GM18517 (cell line): ENCODE results near the gene C11orf58.

Source experiments
- ATAC-seq: cut with Tn5 transposase; IDR thresholded peaks from one replicate; pipeline ENCODE4 v1.9.1; 2021; ENCODE audit warnings: mild to moderate bottlenecking, moderate library complexity; ENCODE audit not compliant: unreplicated experiment

The C11orf58 gene

GRCh38 chr11:16738193-16738946 is at the start of gene C11orf58:
Gene C11orf58, plus strand, starts transcription at chr11:16738647. Its CDS starts 132 bp downstream, at chr11:16738779.
- peak; percentile 98 for ATAC-seq

DNA sequence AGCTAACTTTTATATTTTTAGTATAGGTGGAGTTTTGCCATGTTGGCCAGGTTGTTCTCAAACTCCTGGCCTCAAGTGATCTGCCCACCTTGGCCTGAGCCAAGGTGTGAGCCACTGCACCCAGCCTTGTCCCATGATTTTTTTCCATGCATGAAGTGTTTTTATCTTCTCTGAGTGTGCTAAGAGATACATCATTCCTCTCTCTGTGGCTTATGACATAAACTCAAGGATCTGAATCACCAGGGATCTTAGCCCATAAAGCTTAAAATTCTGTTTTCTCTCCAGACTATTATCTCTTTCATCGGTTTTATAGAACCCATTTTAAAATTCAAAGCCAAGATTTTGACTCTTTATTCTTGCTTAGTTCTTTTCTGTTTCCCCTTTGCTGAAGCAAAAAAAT is 48.4 kb upstream of the C11orf58 start:
- ATAC-seq: no peak

DNA sequence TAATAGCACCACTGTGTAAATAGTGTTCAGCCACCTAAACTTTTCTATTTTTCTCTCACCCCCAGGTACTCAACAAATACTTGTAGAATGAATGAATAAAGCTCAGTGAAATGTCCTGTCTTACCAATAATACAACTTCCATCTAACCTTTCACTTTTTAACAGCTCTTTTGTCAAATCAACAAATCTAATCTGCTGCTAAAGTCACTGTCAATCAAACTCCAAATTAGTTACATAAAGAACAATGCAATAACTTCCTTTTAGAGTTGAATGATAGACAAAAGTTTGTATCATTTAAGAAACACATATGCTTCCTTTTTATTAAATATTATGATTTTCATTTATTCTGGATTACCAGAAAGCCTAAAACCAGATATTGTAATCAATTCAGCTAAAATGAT is 34.7 kb upstream of the C11orf58 start:
- no peak for ATAC-seq

DNA sequence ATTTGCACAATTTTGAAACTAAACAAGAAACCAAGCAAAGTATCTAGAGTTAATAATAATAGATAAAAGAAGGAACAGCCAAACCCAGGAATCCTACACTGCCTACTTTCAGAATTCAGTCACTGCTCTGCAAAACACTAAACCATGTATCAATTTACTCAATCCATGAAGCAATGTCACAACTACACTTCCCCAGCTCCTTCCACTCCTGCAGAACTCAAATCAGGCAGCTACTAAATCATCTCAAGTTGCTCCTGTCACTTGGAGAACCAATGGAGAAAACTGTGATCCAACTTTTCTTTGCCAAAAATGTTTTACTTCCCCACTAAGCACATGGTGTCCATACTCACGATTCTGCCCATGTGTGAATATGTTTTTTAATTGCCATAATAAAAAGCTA is 24.9 kb upstream of the C11orf58 start:
- no peak for ATAC-seq

GRCh38 chr11:16722581-16723344 is 15.7 kb upstream of the C11orf58 start:
- no peak for ATAC-seq

DNA sequence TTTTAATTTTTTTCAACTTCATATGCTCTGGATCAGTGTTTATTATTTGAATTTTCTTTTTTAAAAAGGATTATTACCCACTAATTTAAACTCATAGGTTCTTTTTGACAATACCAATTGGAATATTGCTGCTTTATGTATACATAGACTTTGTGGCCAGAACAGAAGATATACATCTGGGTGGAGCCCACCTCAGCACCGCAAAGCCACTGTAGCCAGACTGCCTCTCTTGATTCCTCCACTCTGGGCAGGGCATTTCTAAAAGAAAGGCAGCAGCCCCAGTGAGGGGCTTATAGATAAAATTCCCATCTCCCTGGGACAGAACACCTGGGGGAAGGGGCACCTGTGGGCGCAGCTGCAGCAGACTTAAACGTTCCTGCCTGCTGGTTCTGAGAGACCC is 10.6 kb upstream of the C11orf58 start:
- ATAC-seq: no peak

DNA sequence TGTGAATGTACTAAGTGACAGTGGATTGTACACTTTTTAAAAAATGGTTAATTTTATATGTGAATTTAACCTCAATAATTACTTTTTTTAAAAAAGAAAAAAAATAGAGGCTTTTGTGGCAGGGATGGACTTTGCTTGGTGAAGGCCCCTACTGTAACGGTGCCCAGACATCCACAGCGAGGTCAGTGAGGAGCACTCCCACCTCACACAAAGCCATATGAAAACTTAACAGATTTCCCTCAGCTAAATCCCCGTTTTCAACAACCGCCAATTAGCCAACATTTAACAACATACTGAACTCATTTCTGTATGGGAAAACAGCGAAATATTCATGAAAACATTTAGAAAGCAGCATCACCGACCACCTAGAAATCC is 642 bp upstream of the C11orf58 start:
- peak; percentile 8 for ATAC-seq

DNA sequence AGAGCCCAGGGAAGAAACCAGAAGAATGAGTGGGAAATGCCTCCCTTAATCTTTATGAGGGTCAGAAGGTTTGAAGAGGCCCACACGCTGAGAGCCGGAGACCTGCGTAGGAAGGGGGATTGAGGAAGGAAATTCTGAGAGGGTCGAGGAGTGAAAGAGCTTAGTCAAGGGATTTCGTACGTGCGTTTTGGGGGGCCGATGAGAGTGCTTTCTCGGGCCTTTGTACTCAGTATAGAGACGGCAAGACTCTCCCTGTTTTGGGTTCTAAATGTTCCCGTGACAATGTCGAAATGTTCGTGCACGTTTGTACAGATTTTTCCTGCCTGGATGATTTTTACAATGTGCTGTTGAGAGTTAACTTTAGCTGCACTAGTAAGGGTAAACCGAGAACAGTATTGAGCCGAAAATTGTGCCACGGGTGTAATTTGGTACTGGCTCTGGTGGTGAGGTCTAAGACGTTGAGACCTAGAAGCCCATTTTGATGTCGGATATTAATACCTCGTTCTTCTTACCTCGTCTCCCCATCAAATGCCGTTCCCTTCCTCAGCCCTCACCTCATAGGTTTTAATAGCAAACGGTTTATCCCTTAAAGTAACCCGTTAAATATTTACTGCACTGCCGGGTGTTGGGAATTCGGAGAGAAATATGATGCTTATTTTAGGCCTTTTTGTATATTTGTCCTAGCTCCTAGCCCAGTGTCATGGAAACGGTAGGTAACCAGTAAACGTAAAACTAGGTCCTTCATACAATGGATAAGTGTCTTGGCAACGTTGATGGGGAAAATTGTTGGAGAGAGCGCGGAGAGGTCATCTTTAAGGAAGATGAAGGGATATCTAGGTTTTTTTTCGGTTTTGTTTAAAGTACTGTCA is 734 bp downstream of the C11orf58 start:
- peak; percentile 1 for ATAC-seq

- no peak for ATAC-seq
Observed at GRCh38 chr11:16741473-16741872, 3.0 kb downstream of the C11orf58 start.

DNA sequence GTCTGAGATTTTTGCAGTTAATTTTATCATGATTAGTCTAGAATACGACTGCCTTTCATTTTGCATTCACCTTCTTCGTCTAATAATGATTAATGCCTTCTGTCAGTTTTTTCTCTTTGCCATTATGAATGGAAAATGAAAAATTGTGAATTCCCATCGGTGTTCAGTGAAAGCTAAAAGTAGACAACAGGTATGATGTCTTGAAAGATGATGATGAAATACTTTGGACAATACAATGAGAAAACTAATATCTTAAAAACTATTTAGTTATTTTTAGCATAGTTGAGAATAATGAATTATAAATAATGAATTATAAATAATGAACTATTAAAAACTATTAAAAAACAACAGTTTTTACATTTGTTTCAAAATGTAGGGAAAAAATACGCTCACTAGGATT is 5.0 kb downstream of the C11orf58 start:
- ATAC-seq: no peak

GRCh38 chr11:16744128-16744725 is 5.8 kb downstream of the C11orf58 start:
- ATAC-seq: no peak

GRCh38 chr11:16745950-16746605 is 7.6 kb downstream of the C11orf58 start:
- no peak for ATAC-seq

GRCh38 chr11:16749092-16749491 is 10.6 kb downstream of the C11orf58 start:
- ATAC-seq: no peak

DNA sequence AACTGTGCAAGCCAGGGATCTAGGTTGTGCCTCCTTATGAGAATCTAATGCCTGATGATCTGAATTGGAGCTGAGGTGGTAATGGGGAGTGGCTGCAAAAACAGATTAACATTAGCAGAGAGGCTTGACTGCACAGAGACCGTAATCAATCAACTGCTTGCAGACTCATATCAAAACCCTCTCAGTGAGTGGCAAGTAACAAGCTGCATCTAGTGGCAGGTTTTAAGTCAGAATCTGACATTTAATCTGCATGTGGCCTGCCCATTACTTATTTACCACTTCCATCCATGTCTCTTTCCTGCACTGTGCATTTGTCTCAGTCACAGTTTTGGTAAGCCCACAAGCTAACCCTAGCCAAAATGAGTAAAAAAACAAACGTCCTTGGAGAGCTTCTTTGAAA is 11.2 kb downstream of the C11orf58 start:
- no peak for ATAC-seq

DNA sequence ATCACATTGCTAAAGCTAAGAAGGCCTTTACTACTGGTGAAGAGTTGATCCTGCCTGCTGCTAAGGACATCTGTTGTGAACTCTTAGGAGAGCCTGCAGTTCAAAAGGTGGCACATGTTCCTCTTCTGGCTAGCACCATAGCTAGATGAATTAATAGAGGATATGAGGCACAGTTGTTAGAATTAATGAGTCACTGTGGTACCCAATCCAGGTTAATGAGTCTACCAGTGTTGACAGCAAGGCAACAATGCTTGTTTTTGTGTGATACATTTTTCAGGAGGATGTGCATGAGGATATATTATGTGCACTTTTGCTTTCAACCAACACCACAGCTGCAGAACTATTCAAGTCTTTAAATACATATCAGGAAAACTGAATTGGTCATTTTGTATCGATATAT is 12.0 kb downstream of the C11orf58 start:
- ATAC-seq: no peak

GRCh38 chr11:16758382-16759024 is 20.1 kb downstream of the C11orf58 start:
- ATAC-seq: no peak

DNA sequence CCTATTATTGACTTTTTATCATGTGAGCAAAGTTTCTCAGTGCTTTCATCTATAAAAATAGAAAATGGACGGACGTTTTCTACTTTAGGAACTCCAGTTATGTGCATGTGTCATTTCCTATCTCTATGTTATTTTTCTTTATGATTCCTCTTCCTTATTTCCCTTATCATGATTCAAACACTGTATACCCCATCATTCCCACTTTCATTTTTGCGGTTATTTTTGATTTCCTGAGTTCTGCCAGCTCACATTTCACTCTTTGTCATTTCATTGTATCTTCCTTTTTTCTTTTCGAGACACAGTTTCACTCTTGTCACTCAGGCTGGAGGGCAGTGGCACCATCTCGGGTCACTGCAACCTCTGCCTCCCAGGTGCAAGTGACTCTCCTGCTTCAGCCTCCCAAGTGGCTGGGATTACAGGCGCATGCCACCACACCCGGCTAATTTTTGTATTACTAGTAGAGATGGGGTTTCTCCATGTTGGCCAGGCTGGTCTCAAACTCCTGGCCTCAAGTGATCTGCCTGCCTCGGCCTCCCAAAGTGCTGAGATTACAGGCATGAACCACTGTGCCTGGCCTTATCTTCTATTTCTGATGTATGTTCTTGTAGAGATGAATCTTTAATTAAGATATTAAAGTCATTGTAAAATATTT is 21.5 kb downstream of the C11orf58 start:
- ATAC-seq: no peak

DNA sequence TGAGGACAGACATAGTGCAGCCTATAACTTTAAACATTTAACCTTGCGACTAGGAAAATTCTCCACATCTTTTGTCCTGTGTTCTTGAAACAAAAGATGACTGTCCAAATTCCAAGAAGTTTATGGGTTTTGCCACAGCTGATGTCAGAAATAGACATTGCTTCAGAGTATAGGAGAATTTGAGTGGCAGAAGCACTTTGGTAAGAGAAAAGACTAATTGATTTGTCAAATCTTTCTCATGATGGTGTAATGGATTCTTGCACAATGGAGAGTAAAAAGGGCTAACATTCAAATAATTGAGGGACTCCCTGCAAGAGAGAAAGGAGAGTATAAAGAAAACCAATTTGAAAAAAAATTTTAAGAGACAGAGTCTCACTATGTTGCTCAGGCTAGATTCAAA is 25.3 kb downstream of the C11orf58 start:
- ATAC-seq: no peak

- no peak for ATAC-seq
Observed at GRCh38 chr11:16764888-16765287, 26.4 kb downstream of the C11orf58 start.

DNA sequence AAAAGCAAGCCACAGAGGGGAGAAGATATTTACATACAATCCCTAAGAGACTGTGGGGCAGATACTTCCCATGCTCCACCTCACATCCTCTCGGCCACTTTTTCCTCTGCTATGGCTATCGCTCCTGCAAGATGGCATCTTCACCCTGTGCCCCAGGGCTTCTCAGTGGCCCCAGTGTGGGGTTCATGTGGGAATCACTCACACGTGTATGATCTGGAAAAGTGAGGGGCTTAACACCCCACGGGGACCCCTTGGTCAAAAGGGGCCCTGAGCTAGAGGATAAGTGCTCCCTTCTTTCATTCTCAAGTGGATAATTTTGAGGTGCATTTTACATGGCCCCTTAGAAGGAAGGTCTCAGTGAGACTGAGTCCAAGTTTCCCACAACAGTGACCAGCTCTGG is 28.7 kb downstream of the C11orf58 start:
- ATAC-seq: no peak
